Smooth muscle cell of the pulmonary artery (primary cell): ENCODE data around the gene EPHB1. TPM values are rescaled to one million over a fixed set of nuclear protein-coding genes. Genes with fewer than 3 reads are reported as not detected.

Experiments used
- total RNA-seq: library from RNA; depleted of rRNA; stranded (reverse); fragments of >200 nt; gene quantifications from 2 replicates; pipeline ENCODE4 v1.2.3, GENCODE V29; 2014

The EPHB1 gene
- 0.69 and 0.98 TPM in 2 replicates for total RNA-seq

GRCh38 chr3:134794950-134795745 is at the start of gene EPHB1:
Gene EPHB1 (plus strand): TSS chr3:134795260.

Other genes starting within 250 kb of the EPHB1 start
- gene KY, start 144.2 kb upstream of the EPHB1 start, total RNA-seq, result 1.4 and 3.5 TPM in 2 replicates